ENCODE measurements around the gene UNC80.

The UNC80 gene

GRCh38 chr2:209993968-209994367, 222.3 kb downstream of the UNC80 start:
- no peak for TF ChIP-seq CTCF (IDR thresholded peaks at IDR 0.05; ENCODE audit: extremely low read depth, missing control alignments)
- no peak for DNase-seq (ENCODE audit: low spot score)

- no peak for DNase-seq (ENCODE audit: low spot score)
- TF ChIP-seq CTCF (IDR thresholded peaks at IDR 0.05; ENCODE audit: extremely low read depth, missing control alignments), result no peak
Observed at GRCh38 chr2:209998596-209998995, 227.0 kb downstream of the UNC80 start.

- DNase-seq (ENCODE audit: low spot score), result no peak
- TF ChIP-seq CTCF (IDR thresholded peaks at IDR 0.05; ENCODE audit: extremely low read depth, missing control alignments), result no peak
Observed at GRCh38 chr2:210000464-210001324, 229.1 kb downstream of the UNC80 start.

GRCh38 chr2:210002158-210003157, 230.8 kb downstream of the UNC80 start, which contains the start of gene RPE:
RPE (plus strand) TSS chr2:210002638; CDS start chr2:210002662, 24 bp downstream.
- no peak for TF ChIP-seq CTCF (IDR thresholded peaks at IDR 0.05; ENCODE audit: extremely low read depth, missing control alignments)
- peak; percentile 94 for DNase-seq (ENCODE audit: low spot score)

- DNase-seq (ENCODE audit: low spot score), result no peak
- no peak for TF ChIP-seq CTCF (IDR thresholded peaks at IDR 0.05; ENCODE audit: extremely low read depth, missing control alignments)
Observed at GRCh38 chr2:210003359-210003758, 231.7 kb downstream of the UNC80 start.

GRCh38 chr2:210004881-210005280, 233.2 kb downstream of the UNC80 start:
- no peak for DNase-seq (ENCODE audit: low spot score)
- no peak for TF ChIP-seq CTCF (IDR thresholded peaks at IDR 0.05; ENCODE audit: extremely low read depth, missing control alignments)
